Hematopoietic multipotent progenitor cell (in vitro differentiated cells): ENCODE results near the gene CPNE6. TPM values are rescaled to one million over a fixed set of nuclear protein-coding genes. Genes with fewer than 3 reads are reported as not detected.
A peak's percentile ranks its signal among the peaks of the same experiment; 100 is the strongest.
"Not testable (repeated sequence)": the region's sequence is repeated elsewhere in the genome, so short reads cannot be mapped to it uniquely, and the experiment has no call there.

ENCODE experiments used
- DNase-seq, 3 donors: peaks; one replicate each; pipeline ENCODE4 v3.0.0-alpha.2; 2011 to 2015; ENCODE audit warnings: low read depth in 2 of 3, low spot score in 2 of 3
- total RNA-seq: library from RNA; depleted of rRNA; stranded (reverse); fragments of >200 nt; gene quantifications from one replicate; pipeline ENCODE4 v1.2.3, GENCODE V29; 2012

The CPNE6 gene
- total RNA-seq: not detected

DNA sequence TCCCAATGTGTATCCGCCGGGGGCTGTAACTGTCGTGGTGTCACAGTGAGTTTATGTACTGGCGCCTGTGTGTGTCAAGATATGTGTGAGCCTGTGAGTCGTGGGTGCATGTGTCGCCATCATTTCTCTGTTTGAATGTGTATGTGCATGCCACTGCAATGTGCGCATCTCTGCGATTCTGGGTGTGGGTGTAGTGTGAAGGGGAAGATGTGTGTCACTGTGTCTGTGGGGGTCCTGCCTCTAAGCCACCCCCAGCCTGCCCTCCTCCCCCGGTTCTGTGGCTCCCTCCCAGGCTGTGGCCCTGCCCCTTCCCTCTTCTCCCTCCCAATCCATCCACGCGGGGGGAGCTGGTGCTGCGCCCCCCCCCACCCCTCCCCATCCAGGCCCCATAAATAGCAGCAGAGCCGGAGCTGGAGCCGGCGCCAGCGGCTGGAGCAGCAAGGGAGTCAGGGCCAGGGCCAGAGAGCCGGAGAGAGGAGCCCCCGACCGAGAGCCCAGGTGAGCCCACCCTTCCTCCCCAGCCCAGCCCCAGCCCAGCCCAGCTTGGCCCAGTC, at the start of gene CPNE6:
Gene CPNE6 (plus strand): TSS at position 419 of the 554 bp plus-strand sequence. CDS start 1,375 bp downstream, outside the sequence.
- DNase-seq: no peak

DNA sequence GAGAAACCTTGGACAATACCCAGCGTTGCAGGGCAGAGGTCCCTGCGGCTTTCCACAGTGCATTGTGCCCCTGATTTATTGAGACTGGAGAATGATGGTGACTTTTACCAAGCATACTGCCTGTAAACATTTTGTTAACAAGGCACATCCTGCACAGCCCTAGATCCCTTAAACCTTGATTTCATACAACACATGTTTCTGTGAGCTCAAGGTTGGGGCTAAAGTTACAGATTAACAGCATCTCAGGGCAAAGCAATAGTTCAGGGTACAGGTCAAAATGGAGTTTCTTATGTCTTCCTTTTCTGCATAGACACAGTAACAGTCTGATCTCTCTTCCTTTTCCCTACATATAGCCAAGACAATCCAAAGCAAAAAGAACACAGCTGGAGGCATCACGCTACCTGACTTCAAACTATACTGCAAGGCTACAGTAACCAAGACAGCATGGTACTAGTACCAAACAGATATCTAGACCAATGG, 46.4 kb upstream of the CPNE6 start:
- not testable (repeated sequence) for DNase-seq

DNA sequence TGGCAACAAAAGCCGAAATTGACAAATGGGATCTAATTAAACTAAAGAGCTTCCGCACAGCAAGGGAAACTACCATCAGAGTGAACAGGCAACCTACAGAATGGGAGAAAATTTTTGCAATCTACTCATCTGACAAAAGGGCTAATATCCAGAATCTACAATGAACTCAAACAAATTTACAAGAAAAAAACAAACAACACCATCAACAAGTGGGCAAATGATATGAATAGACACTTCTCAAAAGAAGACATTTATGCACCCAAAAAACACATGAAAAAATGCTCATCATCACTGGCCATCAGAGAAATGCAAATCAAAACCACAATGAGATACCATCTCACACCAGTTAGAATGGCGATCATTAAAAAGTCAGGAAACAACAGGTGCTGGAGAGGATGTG, 41.7 kb upstream of the CPNE6 start:
- DNase-seq: not testable (repeated sequence)

GRCh38 chr14:24031331-24031730, 40.0 kb upstream of the CPNE6 start:
- DNase-seq: not testable (repeated sequence)

DNA sequence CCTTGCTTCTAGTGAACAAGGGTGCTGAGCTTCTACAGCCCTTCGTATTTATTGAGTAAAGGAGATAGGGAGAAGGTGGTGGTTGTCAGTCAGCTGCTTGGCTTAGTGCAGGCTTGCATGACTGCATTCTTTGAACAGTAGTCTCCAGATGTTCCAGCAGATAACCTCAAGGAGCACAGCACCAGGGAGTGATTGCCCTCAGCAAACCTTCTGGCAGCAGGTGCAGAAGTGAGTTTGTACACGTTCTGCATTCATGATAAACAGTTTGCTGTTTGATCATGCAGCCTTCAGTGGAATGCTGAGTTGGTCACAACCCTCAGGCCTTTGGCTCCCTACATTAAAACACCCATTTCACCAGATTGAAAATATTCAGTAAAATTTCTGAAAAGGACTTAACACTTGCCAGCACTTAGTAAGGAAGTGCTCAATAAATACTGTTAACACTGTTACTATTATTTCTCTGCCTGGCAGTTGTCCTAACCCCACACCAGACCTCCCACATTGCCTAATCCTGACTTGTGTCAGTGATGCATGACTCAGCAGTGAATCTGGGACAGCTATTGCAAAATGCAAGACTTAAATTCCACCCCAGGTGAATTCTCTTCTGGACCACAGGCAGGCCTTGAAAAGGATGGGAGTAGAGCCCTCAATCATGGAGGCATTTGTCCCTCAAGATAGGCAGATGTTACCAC, 38.5 kb upstream of the CPNE6 start:
- DNase-seq: no peak

GRCh38 chr14:24035769-24036168, 35.6 kb upstream of the CPNE6 start:
- not testable (repeated sequence) for DNase-seq

- peak in 2 of 3 donors; percentile 71 to 79 for DNase-seq
Observed at GRCh38 chr14:24036169-24036962, 35.0 kb upstream of the CPNE6 start.

GRCh38 chr14:24036963-24037657, 34.3 kb upstream of the CPNE6 start:
- DNase-seq: not testable (repeated sequence)

DNA sequence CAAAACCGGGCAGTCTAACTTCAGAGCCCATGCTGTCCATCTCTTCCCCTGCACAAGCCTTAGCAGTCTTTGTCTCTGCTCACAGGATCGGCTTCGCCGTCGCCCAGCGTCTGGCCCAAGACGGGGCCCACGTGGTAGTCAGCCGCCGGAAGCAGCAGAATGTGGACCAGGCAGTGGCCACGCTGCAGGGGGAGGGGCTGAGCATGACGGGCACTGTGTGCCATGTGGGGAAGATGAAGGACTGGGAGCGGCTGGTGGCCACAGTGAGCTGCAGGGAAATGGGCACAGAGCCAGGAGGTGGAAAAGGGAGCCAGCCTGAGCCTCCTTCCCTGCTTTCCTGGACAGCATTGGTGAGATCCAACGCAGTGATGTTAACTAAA, 33.7 kb upstream of the CPNE6 start:
- DNase-seq: no peak

GRCh38 chr14:24038686-24039085, 32.7 kb upstream of the CPNE6 start:
- no peak for DNase-seq

DNA sequence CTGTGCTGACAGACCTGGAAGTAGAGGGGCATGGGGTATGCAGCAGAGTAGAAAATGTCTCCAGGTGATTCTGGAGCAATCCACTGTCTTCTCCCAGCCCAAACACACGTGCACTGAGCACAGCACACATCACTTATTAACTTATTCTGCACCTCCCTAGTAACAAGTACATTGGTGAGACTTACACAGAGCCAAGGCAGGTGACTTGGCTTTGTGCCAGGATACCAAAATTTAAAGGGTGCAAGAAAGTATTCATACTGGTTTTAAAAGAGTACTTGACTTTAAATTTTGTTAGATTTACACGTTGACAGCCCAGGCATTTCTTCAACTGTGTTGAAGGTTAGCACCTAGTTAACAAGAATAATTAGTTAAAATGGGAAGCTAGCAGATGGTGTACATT, 30.7 kb upstream of the CPNE6 start:
- DNase-seq: no peak

GRCh38 chr14:24042746-24043145, 28.6 kb upstream of the CPNE6 start:
- no peak for DNase-seq

GRCh38 chr14:24049002-24049401, 22.4 kb upstream of the CPNE6 start:
- DNase-seq: not testable (repeated sequence)

DNA sequence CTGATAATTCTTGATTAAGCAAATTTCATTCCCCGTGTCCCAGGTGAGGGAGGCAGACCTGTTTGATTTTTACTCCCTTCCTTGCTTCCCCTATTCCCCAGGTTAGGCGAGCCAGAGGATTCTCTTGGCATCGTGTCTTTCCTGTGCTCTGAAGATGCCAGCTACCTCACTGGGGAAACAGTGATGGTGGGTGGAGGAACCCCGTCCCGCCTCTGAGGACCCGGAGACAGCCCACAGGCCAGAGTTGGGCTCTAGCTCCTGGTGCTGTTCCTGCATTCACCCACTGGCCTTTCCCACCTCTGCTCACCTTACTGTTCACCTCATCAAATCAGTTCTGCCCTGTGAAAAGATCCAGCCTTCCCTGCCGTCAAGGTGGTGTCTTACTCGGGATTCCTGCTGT, 20.6 kb upstream of the CPNE6 start:
- DNase-seq: not testable (repeated sequence)

DNA sequence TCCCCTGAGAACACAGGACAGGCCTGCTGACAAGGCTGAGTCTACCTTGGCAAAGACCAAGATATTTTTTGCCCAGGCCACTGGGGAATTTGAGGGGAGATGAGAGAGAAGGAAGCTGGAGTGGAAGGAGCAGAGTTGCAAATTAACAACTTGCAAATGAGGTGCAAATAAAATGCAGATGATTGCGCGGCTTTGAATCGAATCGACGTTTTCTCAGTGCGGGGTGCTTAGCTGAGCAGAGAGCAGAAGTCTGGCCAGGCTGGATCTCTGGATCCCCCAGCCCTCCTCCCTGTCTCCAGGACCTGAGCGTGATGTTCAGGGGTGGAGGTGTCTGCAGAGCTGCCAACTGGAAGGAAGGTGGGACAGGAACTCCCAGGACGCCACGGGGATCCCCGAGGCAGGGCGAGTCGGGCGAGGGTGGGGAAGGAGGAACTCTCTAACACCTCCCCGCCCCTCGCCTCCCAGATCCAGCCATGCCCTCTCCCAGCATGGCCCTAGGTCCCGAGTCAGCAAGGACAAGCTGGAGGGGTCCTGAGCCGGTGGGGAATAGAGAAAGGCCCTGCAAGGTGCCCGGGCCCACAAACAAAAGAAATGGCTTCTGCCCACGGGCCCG, 20.1 kb upstream of the CPNE6 start:
- no peak for DNase-seq

DNA sequence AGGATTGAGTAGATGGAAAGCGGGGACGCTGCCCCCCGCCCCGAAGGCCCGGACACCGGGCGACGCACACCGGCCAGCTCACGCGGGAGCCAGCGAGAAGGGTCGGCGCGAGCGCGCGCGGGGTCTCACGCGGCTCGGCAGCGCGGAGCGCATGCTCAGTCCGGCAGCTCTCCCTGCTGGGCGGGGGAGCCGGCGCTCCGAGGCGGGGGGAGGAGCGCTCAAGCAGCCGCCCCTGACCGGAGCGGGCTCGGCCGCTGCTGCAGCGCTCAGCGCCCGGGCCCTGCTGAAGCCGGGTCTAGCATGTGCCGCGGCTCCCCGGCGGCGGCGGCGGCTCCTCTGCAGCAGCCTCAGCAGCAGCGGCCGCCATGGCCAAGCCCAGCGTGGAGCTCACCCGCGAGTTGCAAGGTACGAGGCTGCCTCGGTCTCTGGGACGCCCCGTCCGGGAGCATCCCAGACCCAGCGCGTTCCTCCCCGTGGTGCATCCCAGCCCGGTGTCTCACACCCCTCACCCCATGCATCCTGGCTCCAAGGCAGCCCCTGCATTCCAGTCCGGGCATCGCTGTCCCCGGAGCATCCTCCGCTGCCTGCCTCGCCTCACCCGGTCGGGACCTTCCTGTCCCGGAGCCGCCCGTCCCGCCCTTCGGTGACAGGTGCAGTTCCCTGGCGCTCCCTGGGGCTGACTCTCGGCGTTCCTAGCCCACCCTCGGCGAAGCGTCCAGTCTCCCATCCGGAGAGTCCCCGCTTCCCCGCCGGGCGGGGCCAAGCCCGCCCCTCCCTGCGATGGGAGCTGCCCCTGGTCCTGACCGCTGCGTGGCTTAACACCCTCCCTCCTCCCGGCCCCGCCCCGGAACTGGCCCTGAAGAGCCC, 19.3 kb upstream of the CPNE6 start, which contains the start of gene CARMIL3:
Gene CARMIL3 (plus strand): TSS at position 221 of the 867 bp plus-strand sequence. CDS start 145 bp downstream, at position 366.
- DNase-seq: peak in 2 of 3 donors; percentile 57 to 61

DNA sequence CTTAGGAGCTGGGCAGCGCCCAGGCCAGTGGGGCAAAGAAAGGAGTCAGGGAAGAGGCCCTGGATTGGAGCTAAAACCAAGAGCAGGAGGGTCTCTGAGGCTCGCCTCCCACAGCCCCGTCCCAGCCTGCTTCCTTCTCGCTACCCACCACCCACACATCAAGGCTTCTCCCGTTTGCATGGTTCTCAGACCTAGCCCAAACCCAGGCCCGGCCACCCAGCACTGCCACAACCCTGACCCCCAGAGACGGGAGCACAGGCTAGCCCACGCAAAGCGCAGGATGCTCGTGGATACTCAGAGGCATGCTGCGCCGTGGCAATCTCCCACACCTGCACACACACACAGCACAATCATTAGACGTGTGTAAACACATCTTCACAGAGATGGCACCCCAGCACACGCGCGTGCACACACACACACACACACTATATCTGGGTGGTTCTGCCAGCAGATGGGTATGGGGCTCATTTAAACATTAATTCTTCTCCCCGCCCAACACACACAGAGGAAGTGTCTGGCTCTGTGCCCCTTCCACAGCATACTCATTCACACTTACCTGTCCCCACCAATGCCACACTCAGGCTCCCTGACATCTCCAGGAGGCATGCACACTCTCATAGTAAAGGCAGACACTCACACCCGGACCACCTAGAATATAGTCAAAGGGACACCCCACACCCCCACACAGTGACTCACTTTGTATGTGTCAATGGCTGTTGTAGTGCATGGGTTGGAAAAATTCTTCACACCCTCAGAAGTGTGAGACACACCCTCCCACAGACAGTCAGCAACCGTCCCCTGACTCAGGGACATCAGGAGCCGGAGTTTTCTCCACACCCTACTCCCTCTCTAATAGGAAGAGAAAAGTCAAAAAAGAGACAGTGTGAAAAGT, 18.5 kb upstream of the CPNE6 start:
- no peak for DNase-seq

- DNase-seq: no peak
Observed at GRCh38 chr14:24053548-24054323, 17.6 kb upstream of the CPNE6 start.
